ENCODE results near the gene SYCP2. TPM values are rescaled to one million over a fixed set of nuclear protein-coding genes. Genes with fewer than 3 reads are reported as not detected.

Gene SYCP2
- total and polyA plus RNA-seq, 2 experiments from 2014 or later, result 0.22 to 0.24 TPM

- Histone ChIP-seq H3K79me2 (ENCODE audit: insufficient read depth) (no peaks in the 10 kb centered on the region), H3K27ac (no peak overlapping the region), H3K9me3 (ENCODE audit: low read depth) (no peaks in the 10 kb centered on the region), H3K9me2 (ENCODE audit: insufficient read depth) (no peaks in the 10 kb centered on the region), H3K4me1 (ENCODE audit: insufficient read depth) (no peaks in the 10 kb centered on the region), H2AFZ (no peak overlapping the region), H4K20me1 (ENCODE audit: insufficient read depth) (no peaks in the 10 kb centered on the region), H3K27me3 (replicated peaks; ENCODE audit: insufficient read depth) (no peaks in the 10 kb centered on the region; the same call in 1 of the 2 replicates), H3K4me3 (no peak overlapping the region), H3F3A (ENCODE audit: insufficient read depth) (no peaks in the 10 kb centered on the region), H3K4me2 (ENCODE audit: unreplicated experiment) (no peak overlapping the region), H3K9ac (no peak overlapping the region), H3K36me3 (ENCODE audit: low read depth) (no peaks in the 10 kb centered on the region)
- in situ Hi-C loops (cut with MboI), result no loop called here
- no peak for DNase-seq
- WGBS, 2 experiments (ENCODE audit: low coverage in 1 of 2, low lambda C conversion rate in 2 of 2, missing lambda C conversion rate in 2 of 2), result 49 to 52% methylated on average over 8 of the region's 8 CpGs
- TF ChIP-seq EZH2phosphoT487 (IDR thresholded peaks at IDR 0.05; ENCODE audit: insufficient read depth, low read depth), result no peak
- TF ChIP-seq EZH2 (IDR thresholded peaks at IDR 0.05; ENCODE audit: insufficient read depth, poor library complexity, severe bottlenecking), result no peak
Observed at GRCh38 chr20:59823491-59824259, 109.8 kb downstream of the SYCP2 start.

GRCh38 chr20:59823030-59823423 lies 110.4 kb downstream of the SYCP2 start:
- no peak overlapping the region for H3K4me2 ChIP-seq (ENCODE audit: unreplicated experiment)
- H3K4me1 ChIP-seq (ENCODE audit: insufficient read depth), result no peaks in the 10 kb centered on the region
- H3K27me3 ChIP-seq (replicated peaks; ENCODE audit: insufficient read depth), result no peaks in the 10 kb centered on the region; the same call in 1 of the 2 replicates
- 46 to 55% methylated on average over 9 of the region's 9 CpGs for WGBS, 2 experiments (ENCODE audit: low coverage in 1 of 2, low lambda C conversion rate in 2 of 2, missing lambda C conversion rate in 2 of 2)
- H4K20me1 ChIP-seq (ENCODE audit: insufficient read depth), result no peaks in the 10 kb centered on the region
- TF ChIP-seq EZH2phosphoT487 (IDR thresholded peaks at IDR 0.05; ENCODE audit: insufficient read depth, low read depth), result no peak
- no peak for TF ChIP-seq EZH2 (IDR thresholded peaks at IDR 0.05; ENCODE audit: insufficient read depth, poor library complexity, severe bottlenecking)
- H2AFZ ChIP-seq, result no peak overlapping the region
- H3K4me3 ChIP-seq, result no peak overlapping the region
- DNase-seq, result no peak
- H3K9me2 ChIP-seq (ENCODE audit: insufficient read depth), result no peaks in the 10 kb centered on the region
- no peaks in the 10 kb centered on the region for H3F3A ChIP-seq (ENCODE audit: insufficient read depth)
- H3K9ac ChIP-seq, result no peak overlapping the region
- H3K36me3 ChIP-seq (ENCODE audit: low read depth), result no peaks in the 10 kb centered on the region
- no peak overlapping the region for H3K27ac ChIP-seq
- in situ Hi-C loops (cut with MboI), result no loop called here
- no peaks in the 10 kb centered on the region for H3K9me3 ChIP-seq (ENCODE audit: low read depth)
- H3K79me2 ChIP-seq (ENCODE audit: insufficient read depth), result no peaks in the 10 kb centered on the region

- Histone ChIP-seq H3K9me3 (ENCODE audit: low read depth) (no peaks in the 10 kb centered on the region), H3K27ac (no peak overlapping the region), H3F3A (ENCODE audit: insufficient read depth) (no peaks in the 10 kb centered on the region), H3K4me3 (no peak overlapping the region), H3K27me3 (replicated peaks; ENCODE audit: insufficient read depth) (no peaks in the 10 kb centered on the region; the same call in 1 of the 2 replicates), H3K9me2 (ENCODE audit: insufficient read depth) (no peaks in the 10 kb centered on the region), H3K9ac (no peak overlapping the region), H3K4me2 (ENCODE audit: unreplicated experiment) (no peak overlapping the region), H2AFZ (no peak overlapping the region), H3K79me2 (ENCODE audit: insufficient read depth) (no peaks in the 10 kb centered on the region), H3K4me1 (ENCODE audit: insufficient read depth) (no peaks in the 10 kb centered on the region), H3K36me3 (ENCODE audit: low read depth) (no peaks in the 10 kb centered on the region), H4K20me1 (ENCODE audit: insufficient read depth) (no peaks in the 10 kb centered on the region)
- DNase-seq, result no peak
- WGBS, 2 experiments (ENCODE audit: low coverage in 1 of 2, low lambda C conversion rate in 2 of 2, missing lambda C conversion rate in 2 of 2), result 62 to 64% methylated on average over 21 of the region's 21 CpGs
- in situ Hi-C loops (cut with MboI), result no loop called here
- no peak for TF ChIP-seq EZH2phosphoT487 (IDR thresholded peaks at IDR 0.05; ENCODE audit: insufficient read depth, low read depth)
- no peak for TF ChIP-seq EZH2 (IDR thresholded peaks at IDR 0.05; ENCODE audit: insufficient read depth, poor library complexity, severe bottlenecking)
Observed at GRCh38 chr20:59822291-59823029, 111.0 kb downstream of the SYCP2 start.

- Histone ChIP-seq H4K20me1 (ENCODE audit: insufficient read depth) (no peaks in the 10 kb centered on the region), H3K9ac (no peak overlapping the region)
- WGBS, 2 experiments (ENCODE audit: low coverage in 1 of 2, low lambda C conversion rate in 2 of 2, missing lambda C conversion rate in 2 of 2), result 69 to 97% methylated on average over 2 to 19 of the region's 19 CpGs
Observed at GRCh38 chr20:59821788-59822187, 111.6 kb downstream of the SYCP2 start.

More at GRCh38 chr20:59821788-59822187, 111.6 kb downstream of the SYCP2 start:
- no peaks in the 10 kb centered on the region; the same call in 1 of the 2 replicates for H3K27me3 ChIP-seq (replicated peaks; ENCODE audit: insufficient read depth)
- no peaks in the 10 kb centered on the region for H3K4me1 ChIP-seq (ENCODE audit: insufficient read depth)
- H3K4me3 ChIP-seq, result no peak overlapping the region
- no peaks in the 10 kb centered on the region for H3K36me3 ChIP-seq (ENCODE audit: low read depth)
- in situ Hi-C loops (cut with MboI), result no loop called here
- H3F3A ChIP-seq (ENCODE audit: insufficient read depth), result no peaks in the 10 kb centered on the region
- H3K27ac ChIP-seq, result no peak overlapping the region
- no peak for DNase-seq
- H3K4me2 ChIP-seq (ENCODE audit: unreplicated experiment), result no peak overlapping the region
- no peak overlapping the region for H2AFZ ChIP-seq
- no peaks in the 10 kb centered on the region for H3K79me2 ChIP-seq (ENCODE audit: insufficient read depth)
- TF ChIP-seq EZH2 (IDR thresholded peaks at IDR 0.05; ENCODE audit: insufficient read depth, poor library complexity, severe bottlenecking) (no peak), EZH2phosphoT487 (IDR thresholded peaks at IDR 0.05; ENCODE audit: insufficient read depth, low read depth) (no peak)
- no peaks in the 10 kb centered on the region for H3K9me2 ChIP-seq (ENCODE audit: insufficient read depth)
- no peaks in the 10 kb centered on the region for H3K9me3 ChIP-seq (ENCODE audit: low read depth)
